ENCODE data around the gene EEF1E1.

EEF1E1 gene

DNA sequence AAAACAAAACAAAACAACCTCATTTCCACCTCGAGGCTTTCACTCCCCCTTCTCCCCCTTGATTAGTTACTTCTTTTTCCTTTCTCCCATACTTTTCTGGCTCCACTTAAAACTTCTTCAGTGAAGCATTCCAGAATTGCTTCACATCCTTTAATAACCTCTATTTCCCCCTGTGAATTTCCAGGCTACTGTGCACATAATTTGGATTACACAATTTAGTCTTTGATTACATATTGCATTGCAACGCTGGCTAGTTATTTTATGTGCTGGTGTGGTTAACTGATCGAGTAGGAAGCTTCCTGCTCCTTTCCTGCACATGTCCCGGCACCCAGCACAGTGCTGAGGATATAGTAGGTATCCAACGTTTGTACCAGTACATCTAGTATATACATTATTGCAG, 28.1 kb upstream of the EEF1E1 start:
- Histone ChIP-seq H3K79me1 (replicated peaks; ENCODE audit: low read length, poor library complexity, severe bottlenecking) (no peaks in the 10 kb centered on the region), H2BK15ac (ENCODE audit: low read depth, poor library complexity, severe bottlenecking) (no peak overlapping the region)
- whole genome bisulfite sequencing: 75% methylated on average over 2 of the region's 5 CpGs

DNA sequence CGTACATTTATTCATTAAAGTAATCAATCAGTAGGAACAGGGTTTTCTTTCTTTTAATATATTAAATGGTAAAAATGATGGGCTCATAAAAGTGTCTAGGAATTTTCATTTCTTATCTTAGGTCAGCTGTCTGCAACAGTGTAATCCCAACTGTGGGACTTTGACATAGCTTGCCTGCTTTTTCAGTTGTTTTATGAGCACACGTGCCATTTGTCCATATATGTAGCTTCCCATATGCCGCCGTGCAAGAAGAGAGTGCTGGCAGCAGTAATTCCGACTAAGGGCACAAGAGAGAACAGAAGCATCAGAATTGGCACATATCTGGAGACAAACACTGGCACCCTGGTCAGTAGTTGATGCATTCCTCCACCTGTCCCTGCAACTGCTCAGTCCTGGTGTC, 20.9 kb upstream of the EEF1E1 start:
- Histone ChIP-seq H4K91ac (ENCODE audit: low read length) (no peak overlapping the region), H3K18ac (ENCODE audit: low read depth in 1 of 2, low read length in 2 of 2) (no peak overlapping the region), H3K79me1 (replicated peaks; ENCODE audit: low read length, poor library complexity, severe bottlenecking) (no peaks in the 10 kb centered on the region), H3K4ac (ENCODE audit: low read depth in 1 of 2, low read length in 2 of 2) (no peak overlapping the region), H3K9ac (ENCODE audit: low read length) (no peak overlapping the region), H3K27ac (ENCODE audit: low read length, poor library complexity, severe bottlenecking) (no peak overlapping the region), H3K9me3 (ENCODE audit: control insufficient read depth, low read length) (no peaks in the 10 kb centered on the region), H3K4me2 (ENCODE audit: low read length, poor library complexity, severe bottlenecking) (no peak overlapping the region), H2BK12ac (ENCODE audit: low read length in 2 of 2) (no peak overlapping the region), H2BK5ac (ENCODE audit: low read depth, low read length, poor library complexity, severe bottlenecking) (no peak overlapping the region), H2AK5ac (ENCODE audit: low read length, severe bottlenecking) (no peak overlapping the region), H3K4me1 (ENCODE audit: control insufficient read depth, insufficient read depth, low read depth, low read length) (no peaks in the 10 kb centered on the region), H2BK15ac (ENCODE audit: low read depth, poor library complexity, severe bottlenecking) (no peak overlapping the region), H3K36me3 (ENCODE audit: control insufficient read depth in 1 of 2, insufficient read depth in 2 of 2, low read depth in 1 of 2, low read length in 2 of 2) (no peaks in the 10 kb centered on the region), H4K8ac (ENCODE audit: low read length) (no peak overlapping the region), H3K23ac (ENCODE audit: low read length in 2 of 2) (peak overlapping the region in 1 of 2 experiments; percentile 72), H2AFZ (ENCODE audit: low read depth, low read length) (no peak overlapping the region), H2BK120ac (ENCODE audit: low read depth, low read length) (no peak overlapping the region), H3K14ac (ENCODE audit: low read length in 2 of 2) (peak overlapping the region in 1 of 2 experiments; percentile 81), H3K27me3 (ENCODE audit: control insufficient read depth in 1 of 2, insufficient read depth in 1 of 2, low read length in 2 of 2) (peaks cover 0 to 9% of the 10 kb centered on the region in 2 experiments), H3K4me3 (ENCODE audit: insufficient read depth in 1 of 2, low read depth in 1 of 2, low read length in 2 of 2) (no peak overlapping the region)
- 92% methylated on average over 4 of the region's 5 CpGs for WGBS
- DNase-seq: no peak

More for the DNA sequence above, 28.1 kb upstream of the EEF1E1 start:
- H3K4me2 ChIP-seq (ENCODE audit: low read length, poor library complexity, severe bottlenecking): no peak overlapping the region
- no peak overlapping the region for H3K4ac ChIP-seq (ENCODE audit: low read depth in 1 of 2, low read length in 2 of 2)
- no peaks in the 10 kb centered on the region for H3K9me3 ChIP-seq (ENCODE audit: control insufficient read depth, low read length)
- H3K23ac ChIP-seq (ENCODE audit: low read length in 2 of 2): no peak overlapping the region
- H2AFZ ChIP-seq (ENCODE audit: low read depth, low read length): no peak overlapping the region
- no peak overlapping the region for H2BK5ac ChIP-seq (ENCODE audit: low read depth, low read length, poor library complexity, severe bottlenecking)
- H3K27me3 ChIP-seq (ENCODE audit: control insufficient read depth in 1 of 2, insufficient read depth in 1 of 2, low read length in 2 of 2): peaks cover 0 to 23% of the 10 kb centered on the region in 2 experiments
- H2BK120ac ChIP-seq (ENCODE audit: low read depth, low read length): no peak overlapping the region
- DNase-seq: peak; percentile 32
- no peak overlapping the region for H2AK5ac ChIP-seq (ENCODE audit: low read length, severe bottlenecking)
- peak overlapping the region; percentile 18 for H3K9ac ChIP-seq (ENCODE audit: low read length)
- no peaks in the 10 kb centered on the region for H3K4me1 ChIP-seq (ENCODE audit: control insufficient read depth, insufficient read depth, low read depth, low read length)
- H3K18ac ChIP-seq (ENCODE audit: low read depth in 1 of 2, low read length in 2 of 2): no peak overlapping the region
- H3K36me3 ChIP-seq (ENCODE audit: control insufficient read depth in 1 of 2, insufficient read depth in 2 of 2, low read depth in 1 of 2, low read length in 2 of 2): no peaks in the 10 kb centered on the region
- no peak overlapping the region for H2BK12ac ChIP-seq (ENCODE audit: low read length in 2 of 2)
- no peak overlapping the region for H3K27ac ChIP-seq (ENCODE audit: low read length, poor library complexity, severe bottlenecking)
- no peak overlapping the region for H4K91ac ChIP-seq (ENCODE audit: low read length)
- H3K4me3 ChIP-seq (ENCODE audit: insufficient read depth in 1 of 2, low read depth in 1 of 2, low read length in 2 of 2): no peak overlapping the region
- H4K8ac ChIP-seq (ENCODE audit: low read length): no peak overlapping the region
- H3K14ac ChIP-seq (ENCODE audit: low read length in 2 of 2): no peak overlapping the region

DNA sequence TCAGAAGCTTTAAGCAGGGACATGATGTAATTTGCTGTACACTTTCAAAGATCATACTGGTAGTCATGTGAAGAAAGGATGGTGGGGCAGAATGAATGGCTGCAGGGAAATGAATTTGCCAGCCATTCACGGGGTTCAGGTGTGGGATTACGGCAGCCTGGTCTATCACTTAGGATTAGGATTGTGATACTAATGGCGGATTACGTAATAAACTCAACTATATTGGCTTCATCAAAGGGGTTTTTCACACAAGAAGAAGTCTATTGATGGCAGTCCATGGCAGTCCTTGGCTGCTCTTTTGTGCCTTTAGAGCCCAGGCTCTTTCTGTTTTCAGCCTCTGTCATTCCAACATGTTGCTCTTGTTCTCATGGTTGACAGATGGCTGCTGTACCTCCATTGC, 12.6 kb upstream of the EEF1E1 start:
- WGBS: 82% methylated on average over 4 of the region's 4 CpGs
- Histone ChIP-seq H4K8ac (ENCODE audit: low read length) (no peak overlapping the region), H4K91ac (ENCODE audit: low read length) (no peak overlapping the region), H3K9ac (ENCODE audit: low read length) (no peak overlapping the region), H2BK120ac (ENCODE audit: low read depth, low read length) (no peak overlapping the region), H3K27ac (ENCODE audit: low read length, poor library complexity, severe bottlenecking) (no peak overlapping the region), H2BK5ac (ENCODE audit: low read depth, low read length, poor library complexity, severe bottlenecking) (no peak overlapping the region), H3K36me3 (ENCODE audit: control insufficient read depth in 1 of 2, insufficient read depth in 2 of 2, low read depth in 1 of 2, low read length in 2 of 2) (no peaks in the 10 kb centered on the region), H3K9me3 (ENCODE audit: control insufficient read depth, low read length) (peaks cover 3% of the 10 kb centered on the region), H2AK5ac (ENCODE audit: low read length, severe bottlenecking) (no peak overlapping the region), H2BK15ac (ENCODE audit: low read depth, poor library complexity, severe bottlenecking) (no peak overlapping the region), H3K23ac (ENCODE audit: low read length in 2 of 2) (no peak overlapping the region), H3K4ac (ENCODE audit: low read depth in 1 of 2, low read length in 2 of 2) (no peak overlapping the region), H3K27me3 (ENCODE audit: control insufficient read depth in 1 of 2, insufficient read depth in 1 of 2, low read length in 2 of 2) (peaks cover 0 to 8% of the 10 kb centered on the region in 2 experiments), H3K4me1 (ENCODE audit: control insufficient read depth, insufficient read depth, low read depth, low read length) (no peaks in the 10 kb centered on the region), H3K4me2 (ENCODE audit: low read length, poor library complexity, severe bottlenecking) (no peak overlapping the region), H3K14ac (ENCODE audit: low read length in 2 of 2) (no peak overlapping the region), H3K18ac (ENCODE audit: low read depth in 1 of 2, low read length in 2 of 2) (no peak overlapping the region), H3K79me1 (replicated peaks; ENCODE audit: low read length, poor library complexity, severe bottlenecking) (no peaks in the 10 kb centered on the region), H2BK12ac (ENCODE audit: low read length in 2 of 2) (no peak overlapping the region), H3K4me3 (ENCODE audit: insufficient read depth in 1 of 2, low read depth in 1 of 2, low read length in 2 of 2) (no peak overlapping the region), H2AFZ (ENCODE audit: low read depth, low read length) (no peak overlapping the region)
- DNase-seq: no peak

DNA sequence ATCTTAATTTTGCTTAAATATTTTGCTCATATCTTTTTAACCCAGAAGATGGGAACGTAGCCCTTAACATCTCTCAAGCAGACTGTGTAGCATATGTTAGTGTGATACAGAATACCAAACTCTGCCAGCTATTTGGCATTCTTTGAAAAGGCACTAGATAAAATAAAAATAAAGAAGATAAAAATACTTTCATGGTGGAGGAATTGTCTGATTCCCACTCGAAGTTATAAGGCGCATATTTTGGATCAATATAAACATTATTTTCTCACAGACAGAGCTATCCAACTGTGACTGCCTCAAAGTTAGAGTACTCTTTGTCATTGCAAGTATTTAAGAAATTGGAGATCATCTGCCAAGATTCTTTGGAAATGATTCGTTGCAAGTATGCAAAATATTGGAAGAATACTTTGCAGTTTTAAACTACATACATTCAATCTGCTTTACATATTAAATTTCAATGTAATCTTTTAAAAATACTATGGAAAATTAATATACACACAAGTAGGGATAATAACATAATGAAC, 10.8 kb upstream of the EEF1E1 start:
- Histone ChIP-seq H2AK5ac (ENCODE audit: low read length, severe bottlenecking) (no peak overlapping the region), H3K9ac (ENCODE audit: low read length) (no peak overlapping the region), H3K36me3 (ENCODE audit: control insufficient read depth in 1 of 2, insufficient read depth in 2 of 2, low read depth in 1 of 2, low read length in 2 of 2) (no peaks in the 10 kb centered on the region), H3K9me3 (ENCODE audit: control insufficient read depth, low read length) (peaks cover 3% of the 10 kb centered on the region), H3K27me3 (ENCODE audit: control insufficient read depth in 1 of 2, insufficient read depth in 1 of 2, low read length in 2 of 2) (peaks cover 0 to 8% of the 10 kb centered on the region in 2 experiments), H2BK12ac (ENCODE audit: low read length in 2 of 2) (no peak overlapping the region), H2AFZ (ENCODE audit: low read depth, low read length) (no peak overlapping the region), H2BK5ac (ENCODE audit: low read depth, low read length, poor library complexity, severe bottlenecking) (no peak overlapping the region), H3K79me1 (replicated peaks; ENCODE audit: low read length, poor library complexity, severe bottlenecking) (no peaks in the 10 kb centered on the region), H3K23ac (ENCODE audit: low read length in 2 of 2) (no peak overlapping the region), H2BK15ac (ENCODE audit: low read depth, poor library complexity, severe bottlenecking) (no peak overlapping the region), H3K14ac (ENCODE audit: low read length in 2 of 2) (no peak overlapping the region), H3K4me2 (ENCODE audit: low read length, poor library complexity, severe bottlenecking) (no peak overlapping the region), H3K4me3 (ENCODE audit: insufficient read depth in 1 of 2, low read depth in 1 of 2, low read length in 2 of 2) (no peak overlapping the region), H4K8ac (ENCODE audit: low read length) (no peak overlapping the region), H3K18ac (ENCODE audit: low read depth in 1 of 2, low read length in 2 of 2) (no peak overlapping the region), H3K4ac (ENCODE audit: low read depth in 1 of 2, low read length in 2 of 2) (no peak overlapping the region), H2BK120ac (ENCODE audit: low read depth, low read length) (no peak overlapping the region), H4K91ac (ENCODE audit: low read length) (no peak overlapping the region), H3K4me1 (ENCODE audit: control insufficient read depth, insufficient read depth, low read depth, low read length) (peaks cover 5% of the 10 kb centered on the region), H3K27ac (ENCODE audit: low read length, poor library complexity, severe bottlenecking) (no peak overlapping the region)
- no CpG with 5 or more reads among the region's 4 CpGs for WGBS
- DNase-seq: no peak
